Sigmoid colon (tissue), 7 donors: Measurements from ENCODE around the gene PRR3. TPM values are rescaled to one million over a fixed set of nuclear protein-coding genes. Genes with fewer than 3 reads are reported as not detected.

ENCODE experiments used
- DNase-seq: peaks from one replicate; pipeline ENCODE4 v3.0.0-alpha.2; 2019
- H3K27ac ChIP-seq, 4 donors: fragments of 200-600 bp; sonication (generic); one replicate each; pipeline ENCODE4 v1.5.1; 2016 to 2019; ENCODE audit warnings: mild to moderate bottlenecking in 1 of 4
- H3K27me3 ChIP-seq, 3 donors: fragments of 200-600 bp; sonication (generic); one replicate each; pipeline ENCODE4 v1.5.1; 2019; ENCODE audit warnings: mild to moderate bottlenecking in 1 of 3
- H3K36me3 ChIP-seq, 4 donors: fragments of 200-600 bp; sonication (generic); one replicate each; pipeline ENCODE4 v1.5.1; 2016 to 2019
- H3K4me1 ChIP-seq, 4 donors: fragments of 200-600 bp; sonication (generic); one replicate each; pipeline ENCODE4 v1.5.1; 2017 to 2019
- H3K4me3 ChIP-seq, 4 donors: fragments of 200-600 bp; sonication (generic); one replicate each; pipeline ENCODE4 v1.5.1; 2017 to 2019; ENCODE audit warnings: mild to moderate bottlenecking in 2 of 4, moderate library complexity in 1 of 4
- H3K9me3 ChIP-seq, 4 donors: fragments of 200-600 bp in 3 of 4; sonication (generic) in 3 of 4; one replicate each; pipeline versions ENCODE4 v1.5.1 to v1.6.1; 2013 to 2019
- EP300 ChIP-seq, 4 donors: sonication (generic); formaldehyde crosslinking; IDR thresholded peaks; one replicate each; pipeline ENCODE4 v1.6.1; 2017; ENCODE audit warnings: antibody characterized with exemption in 4 of 4
- POLR2A ChIP-seq, 2 donors: fragments of 450-650 bp; IDR thresholded peaks; one replicate each; pipeline ENCODE4 v1.6.1; 2016; ENCODE audit warnings: antibody characterized with exemption in 2 of 2, mild to moderate bottlenecking in 2 of 2, moderate library complexity in 2 of 2
- POLR2AphosphoS5 ChIP-seq, 4 donors: sonication (generic); formaldehyde crosslinking; IDR thresholded peaks; one replicate each; pipeline ENCODE4 v1.6.1; 2017; ENCODE audit warnings: antibody characterized with exemption in 4 of 4
- WGBS, 2 donors: extraction: QIAGEN DNeasy Blood & Tissue Kit; methylation state at CpG; one replicate each; pipeline ENCODE4 v1.1.7; 2013; 5-methylcytosine and 5-hydroxymethylcytosine counted together
- intact Hi-C: fragments of 100-400 bp; cut with DNase I; formaldehyde crosslinking; loops from one replicate; pipeline ENCODE4 v1.15.1; 2023
- polyA plus RNA-seq, 3 donors: library from polyadenylated mRNA; stranded (reverse); fragments of 200-250 nt; gene quantifications; one replicate each; pipeline ENCODE4 v1.2.3, GENCODE V29; 2013
- total RNA-seq, 4 donors: library from RNA; depleted of rRNA; stranded (reverse); fragments of >200 nt; gene quantifications; one replicate each; pipeline ENCODE4 v1.1.0, GENCODE V29; 2016
- TF ChIP-seq, protein P1 (sequence below), 4 experiments: fragments of 450-650 bp in 3 of 4; fragments of 200-600 bp in 1 of 4; IDR thresholded peaks; one replicate each; pipeline ENCODE4 v1.5.1; 2016 to 2019; ENCODE audit warnings: antibody characterized with exemption in 4 of 4, mild to moderate bottlenecking in 3 of 4, moderate library complexity in 2 of 4
- donor health status: healthy with polysubstance abuse.
- donor health status: Bipolar disorder and iron deficiency.
- donor health status: healthy.

The PRR3 gene, protein sequence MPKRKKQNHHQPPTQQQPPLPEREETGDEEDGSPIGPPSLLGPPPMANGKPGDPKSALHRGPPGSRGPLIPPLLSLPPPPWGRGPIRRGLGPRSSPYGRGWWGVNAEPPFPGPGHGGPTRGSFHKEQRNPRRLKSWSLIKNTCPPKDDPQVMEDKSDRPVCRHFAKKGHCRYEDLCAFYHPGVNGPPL
- total RNA-seq, result 10 to 100 TPM in 1 of 4 donors, 1 to 10 TPM in 3; 3.7 to 21.1 (median 4.6) TPM
- polyA plus RNA-seq, result 1 to 10 TPM; 2.8 to 7.6 (median 3.0) TPM

DNA sequence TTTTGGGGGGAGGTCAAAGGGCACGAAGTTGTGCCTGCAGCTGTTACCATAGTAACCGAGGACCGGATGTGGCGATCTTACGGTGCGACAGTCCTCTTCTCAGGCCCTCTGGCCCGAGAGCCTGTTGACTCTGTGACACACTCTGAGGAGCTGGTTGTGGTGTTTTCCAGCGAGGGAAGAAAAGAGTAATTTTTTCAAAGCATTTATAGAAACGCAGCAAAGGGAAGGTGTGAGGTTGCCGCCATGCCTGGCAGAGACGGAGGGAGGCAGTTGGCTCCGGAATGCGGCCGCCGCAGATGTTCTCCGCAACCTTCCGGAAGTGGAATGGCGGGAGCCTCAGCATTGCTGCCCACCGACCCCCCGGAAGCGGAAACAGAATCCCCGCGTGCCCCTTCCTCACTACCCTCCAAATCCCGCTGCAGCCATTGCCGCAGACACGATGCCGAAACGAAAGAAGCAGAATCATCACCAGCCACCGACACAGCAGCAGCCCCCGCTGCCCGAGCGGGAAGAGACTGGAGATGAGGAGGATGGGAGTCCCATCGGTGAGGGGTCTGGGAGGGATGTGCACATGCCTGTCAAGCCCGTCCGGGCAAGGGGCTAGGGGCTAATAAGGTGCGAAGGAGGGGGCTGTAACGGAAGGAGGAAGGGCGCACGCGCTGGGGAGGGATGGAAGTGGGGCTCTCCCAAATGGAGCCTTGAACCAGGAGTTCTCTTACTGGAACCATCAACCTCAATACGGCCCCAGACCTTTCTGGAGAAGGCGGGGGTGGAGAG is at the start of gene PRR3:
Gene PRR3 (plus strand): TSS at position 390 of the 777 bp plus-strand sequence. CDS start 50 bp downstream, at position 440.
- peak within 1 kb of the TSS; percentile 96 to 100 (median 98) for H3K27ac ChIP-seq
- intact Hi-C loops, result loop anchor here (2.0 kb wide), 1 partner anchor 14 kb away; the partner anchor contains the start of gene ABCF1
- no peaks in the 10 kb centered on the region for H3K27me3 ChIP-seq
- peak within 1 kb of the TSS; percentile 77 to 94 (median 85) for H3K4me3 ChIP-seq
- TF ChIP-seq, protein P1, sequence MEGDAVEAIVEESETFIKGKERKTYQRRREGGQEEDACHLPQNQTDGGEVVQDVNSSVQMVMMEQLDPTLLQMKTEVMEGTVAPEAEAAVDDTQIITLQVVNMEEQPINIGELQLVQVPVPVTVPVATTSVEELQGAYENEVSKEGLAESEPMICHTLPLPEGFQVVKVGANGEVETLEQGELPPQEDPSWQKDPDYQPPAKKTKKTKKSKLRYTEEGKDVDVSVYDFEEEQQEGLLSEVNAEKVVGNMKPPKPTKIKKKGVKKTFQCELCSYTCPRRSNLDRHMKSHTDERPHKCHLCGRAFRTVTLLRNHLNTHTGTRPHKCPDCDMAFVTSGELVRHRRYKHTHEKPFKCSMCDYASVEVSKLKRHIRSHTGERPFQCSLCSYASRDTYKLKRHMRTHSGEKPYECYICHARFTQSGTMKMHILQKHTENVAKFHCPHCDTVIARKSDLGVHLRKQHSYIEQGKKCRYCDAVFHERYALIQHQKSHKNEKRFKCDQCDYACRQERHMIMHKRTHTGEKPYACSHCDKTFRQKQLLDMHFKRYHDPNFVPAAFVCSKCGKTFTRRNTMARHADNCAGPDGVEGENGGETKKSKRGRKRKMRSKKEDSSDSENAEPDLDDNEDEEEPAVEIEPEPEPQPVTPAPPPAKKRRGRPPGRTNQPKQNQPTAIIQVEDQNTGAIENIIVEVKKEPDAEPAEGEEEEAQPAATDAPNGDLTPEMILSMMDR (IDR thresholded peaks at IDR 0.05), result no peak
- no peak for TF ChIP-seq EP300 (IDR thresholded peaks at IDR 0.05)
- TF ChIP-seq POLR2AphosphoS5 (IDR thresholded peaks at IDR 0.05), result peak; percentile 15 to 83 (median 70)
- TF ChIP-seq POLR2A (IDR thresholded peaks at IDR 0.05), result peak in 1 of 2 donors; percentile 24
- H3K9me3 ChIP-seq, result no peaks in the 10 kb centered on the region
- peaks cover 0 to 28% (median 21%) of the 10 kb centered on the region in 4 donors for H3K4me1 ChIP-seq
- WGBS, 2 donors, result 0 to 1% methylated on average over 42 of the region's 42 CpGs
- DNase-seq, result peak; percentile 95
- peaks cover 13 to 31% (median 18%) of the 10 kb centered on the region in 4 donors for H3K36me3 ChIP-seq

DNA sequence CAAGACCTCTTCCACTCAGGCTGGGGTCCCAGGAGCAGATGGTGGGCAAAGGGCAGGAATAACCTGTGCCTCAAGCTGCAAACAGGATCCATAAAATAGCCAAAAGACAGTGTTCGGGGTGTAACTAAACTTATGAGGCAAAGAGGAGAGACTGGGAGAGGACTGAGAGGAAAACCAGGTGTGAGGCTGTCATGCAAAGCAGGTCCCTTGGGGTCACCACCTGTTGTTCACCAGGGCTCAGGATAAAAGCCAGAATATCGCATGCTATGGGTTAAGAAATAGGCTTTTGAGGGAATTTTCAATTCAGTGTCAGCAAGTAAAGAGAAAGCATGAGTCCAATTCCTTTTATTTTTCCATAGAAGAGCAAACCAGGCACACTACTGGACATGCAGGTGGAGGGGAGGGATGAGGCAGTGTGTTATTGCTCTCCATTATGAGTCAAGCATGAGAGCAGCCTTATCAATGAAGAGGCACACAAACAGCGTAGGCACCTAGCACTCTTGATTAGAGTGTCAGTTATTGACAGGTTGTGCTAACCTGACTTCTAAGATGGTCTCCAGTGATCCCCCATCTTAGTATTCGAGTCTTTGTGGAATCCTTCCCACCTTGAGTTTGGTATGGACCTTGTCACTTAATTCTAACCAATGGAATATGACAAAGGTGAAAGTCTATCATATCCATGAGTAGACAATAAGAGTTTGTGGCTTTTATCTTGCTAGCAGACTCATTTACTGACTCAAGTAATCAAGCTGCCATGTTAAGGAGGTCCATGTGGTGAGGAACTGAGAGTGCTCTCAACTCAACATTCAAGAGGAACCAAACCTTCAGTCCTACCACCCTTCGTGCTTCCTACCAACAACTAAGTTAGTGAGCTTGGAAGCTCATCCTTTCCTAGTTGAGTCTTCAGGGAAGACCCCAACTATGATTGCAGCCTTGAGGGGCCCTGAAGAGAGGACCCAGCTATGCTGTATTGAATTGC is 49.0 kb upstream of the PRR3 start:
- Histone ChIP-seq H3K4me1 (no peaks in the 10 kb centered on the region), H3K27ac (peak overlapping the region in 1 of 4 donors; percentile 18), H3K36me3 (no peaks in the 10 kb centered on the region), H3K27me3 (no peaks in the 10 kb centered on the region), H3K4me3 (no peak overlapping the region), H3K9me3 (no peaks in the 10 kb centered on the region)
- WGBS, 2 donors, result 73 to 89% methylated on average over 5 of the region's 5 CpGs
- no peak for TF ChIP-seq POLR2AphosphoS5 (IDR thresholded peaks at IDR 0.05)
- TF ChIP-seq, protein P1 (IDR thresholded peaks at IDR 0.05), result no peak
- no peak for TF ChIP-seq POLR2A (IDR thresholded peaks at IDR 0.05)
- TF ChIP-seq EP300 (IDR thresholded peaks at IDR 0.05), result no peak
- intact Hi-C loops, result no loop called here
- no peak for DNase-seq

DNA sequence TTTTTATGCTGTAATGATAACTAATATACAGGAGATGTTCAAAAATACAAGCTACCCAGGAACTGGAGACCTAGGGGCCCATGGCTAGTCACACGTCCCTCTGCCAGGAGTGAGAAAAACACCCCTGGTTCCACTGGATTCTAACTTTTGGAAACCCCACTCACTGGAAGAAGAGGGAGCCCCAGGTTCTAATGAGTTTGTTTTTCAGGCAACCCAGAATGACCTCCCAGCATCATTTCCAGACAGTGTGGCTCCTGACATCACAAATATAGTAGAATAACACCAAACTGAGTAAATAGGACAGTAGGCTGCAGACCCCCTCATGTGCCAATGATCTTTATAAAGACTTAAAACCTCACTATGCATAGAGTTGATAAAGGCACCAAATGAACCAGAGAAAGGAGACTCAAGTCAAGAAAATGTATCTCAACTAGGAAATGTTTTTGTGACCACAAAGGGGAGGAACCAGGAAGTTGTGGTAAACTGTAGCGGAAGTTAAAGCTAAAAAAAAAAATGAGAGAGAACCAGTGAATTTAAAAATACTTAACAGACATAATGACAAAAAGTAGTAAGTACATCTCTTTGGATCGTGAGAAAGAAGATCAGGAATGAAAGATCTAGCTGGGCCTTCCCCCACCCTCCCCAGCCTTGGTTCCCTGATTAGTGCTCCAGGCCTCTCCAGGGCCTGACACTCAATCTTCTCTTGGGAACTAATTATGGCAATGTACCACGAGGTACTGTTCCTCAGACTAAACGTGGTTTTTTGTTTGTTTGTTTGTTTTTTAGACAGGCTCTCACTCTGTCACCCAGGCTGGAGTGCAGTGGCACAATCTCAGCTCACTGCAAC is 48.0 kb upstream of the PRR3 start:
- WGBS, 2 donors, result 24 to 47% methylated on average over 5 of the region's 5 CpGs
- Histone ChIP-seq H3K4me3 (no peak overlapping the region), H3K27me3 (no peaks in the 10 kb centered on the region), H3K4me1 (no peaks in the 10 kb centered on the region), H3K9me3 (no peaks in the 10 kb centered on the region), H3K36me3 (no peaks in the 10 kb centered on the region), H3K27ac (peak overlapping the region; percentile 18 to 46 (median 37))
- TF ChIP-seq, protein P1 (IDR thresholded peaks at IDR 0.05), result no peak
- TF ChIP-seq POLR2AphosphoS5 (IDR thresholded peaks at IDR 0.05) (no peak), POLR2A (IDR thresholded peaks at IDR 0.05) (no peak), EP300 (IDR thresholded peaks at IDR 0.05) (no peak)
- DNase-seq, result no peak
- intact Hi-C loops, result no loop called here
